HG03460 (cell line): Measurements from ENCODE around the gene GAB3.

Experiments
- ATAC-seq: cut with Tn5 transposase; IDR thresholded peaks from one replicate; pipeline ENCODE4 v1.9.1; 2021; ENCODE audit not compliant: unreplicated experiment

Gene GAB3

DNA sequence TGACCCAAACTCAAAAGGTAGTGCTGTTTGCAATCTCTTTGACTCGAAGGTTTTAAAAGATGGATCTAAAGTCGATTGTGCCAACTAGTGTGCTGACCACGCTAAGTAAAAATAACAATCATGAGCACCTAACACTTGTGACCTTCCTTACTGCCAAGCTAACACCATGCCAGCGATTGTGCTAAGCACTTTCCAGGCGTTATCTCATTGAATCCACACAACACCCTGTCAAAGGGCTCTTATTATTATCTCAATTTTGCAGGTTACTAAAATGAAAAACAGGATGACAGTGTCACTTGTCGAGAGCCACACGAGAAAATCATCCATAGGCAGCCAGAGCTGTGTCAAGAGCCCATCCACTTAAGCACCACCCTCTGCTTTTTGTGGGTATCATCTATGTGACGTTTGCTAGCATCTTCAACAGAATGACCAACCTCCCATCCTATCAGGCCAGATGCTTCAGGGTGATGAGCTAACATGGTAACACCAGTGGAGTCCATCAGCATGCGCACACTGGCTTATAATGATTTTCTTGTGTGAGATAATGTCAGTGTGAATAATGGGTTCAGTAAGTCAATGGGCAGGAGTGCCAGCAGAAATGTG is 893 bp upstream of the GAB3 start:
- ATAC-seq: no peak

DNA sequence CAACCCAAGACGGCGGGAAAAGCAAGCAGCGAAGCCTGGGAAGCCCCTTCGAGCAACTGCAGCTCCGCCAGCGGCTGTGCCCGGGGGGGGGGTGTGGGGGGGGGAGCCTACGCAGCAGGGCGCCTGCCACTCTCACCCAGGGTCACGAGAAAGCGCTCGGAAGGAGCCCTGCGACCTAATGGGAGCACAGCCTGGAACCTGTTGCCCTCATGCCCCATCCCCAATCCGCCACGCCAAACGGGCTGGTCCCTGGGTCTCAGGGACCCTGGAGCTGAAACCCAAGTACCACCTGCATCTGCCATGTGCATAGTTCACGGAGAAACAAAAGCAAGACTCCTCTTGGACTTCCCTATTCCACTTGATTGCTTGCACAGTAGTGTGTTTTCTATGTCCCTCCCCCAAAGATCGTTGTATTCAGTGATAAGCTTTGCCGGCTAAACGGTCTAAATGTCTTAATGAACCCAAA is 359 bp upstream of the GAB3 start:
- ATAC-seq: no peak

DNA sequence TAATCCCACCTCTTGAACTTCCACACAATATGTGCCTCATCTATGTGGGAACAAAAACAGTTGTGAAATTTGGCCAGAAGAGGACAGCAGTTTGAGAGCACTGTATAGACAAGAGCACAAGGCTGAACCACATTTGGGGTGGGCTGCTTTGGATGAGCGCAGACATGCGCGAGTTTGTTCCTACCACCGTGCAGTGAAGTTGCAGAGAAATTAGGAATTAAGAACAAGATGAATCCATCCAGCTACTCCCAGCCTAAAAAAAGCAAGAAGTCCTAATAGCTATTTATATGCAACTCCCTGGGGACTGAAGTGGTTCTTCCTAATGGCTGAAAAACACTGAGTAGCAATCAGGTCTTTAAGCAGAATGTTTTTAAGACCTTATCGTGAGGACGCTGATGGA is 1.0 kb downstream of the GAB3 start:
- no peak for ATAC-seq

DNA sequence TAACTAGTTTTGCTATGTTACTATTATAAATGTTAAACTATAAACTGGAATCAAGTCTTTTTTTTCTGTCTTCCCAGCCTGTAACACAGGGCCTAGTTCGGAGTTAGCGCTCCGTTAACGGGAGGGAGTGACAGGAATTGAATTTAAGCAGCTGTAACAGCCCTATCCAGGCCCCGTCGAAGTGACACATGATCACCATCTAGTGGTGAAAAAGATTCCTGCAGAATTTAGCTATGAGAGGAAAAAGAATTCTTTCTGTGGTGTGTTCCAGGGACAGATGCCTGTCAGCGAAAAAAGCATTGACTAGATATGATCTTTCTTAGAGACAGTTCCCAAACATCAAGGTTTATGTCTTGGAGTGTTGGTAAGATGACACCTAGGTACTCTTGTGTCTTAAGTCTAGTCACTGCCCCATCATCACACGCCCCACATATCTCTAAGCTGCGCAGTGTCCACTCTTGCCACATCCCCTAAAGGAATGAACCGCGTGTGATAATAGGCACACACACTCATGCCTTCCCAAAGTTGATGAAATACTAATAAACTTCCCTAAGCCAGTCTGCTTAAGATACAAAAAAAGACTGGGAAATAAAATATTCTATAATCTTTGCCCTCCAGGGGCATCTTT is 2.1 kb downstream of the GAB3 start:
- no peak for ATAC-seq

DNA sequence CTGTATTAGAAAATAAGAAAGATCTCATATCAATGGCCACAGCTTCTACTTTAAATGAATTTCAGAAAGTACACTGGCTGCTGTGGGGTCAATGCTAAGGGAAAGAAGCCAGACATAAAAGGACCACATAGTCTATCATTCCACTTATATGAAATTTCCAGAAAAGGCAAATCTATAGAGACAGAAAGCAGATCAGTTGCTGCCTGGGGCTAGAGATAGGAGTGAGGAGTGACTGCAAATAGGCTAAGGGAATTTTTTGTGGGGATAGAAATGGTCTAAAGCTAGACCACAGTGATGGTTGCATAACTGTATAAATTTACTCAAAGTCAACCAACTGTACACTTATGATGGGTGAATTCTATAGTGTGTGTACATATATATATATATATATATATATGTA is 8.3 kb downstream of the GAB3 start:
- ATAC-seq: no peak

DNA sequence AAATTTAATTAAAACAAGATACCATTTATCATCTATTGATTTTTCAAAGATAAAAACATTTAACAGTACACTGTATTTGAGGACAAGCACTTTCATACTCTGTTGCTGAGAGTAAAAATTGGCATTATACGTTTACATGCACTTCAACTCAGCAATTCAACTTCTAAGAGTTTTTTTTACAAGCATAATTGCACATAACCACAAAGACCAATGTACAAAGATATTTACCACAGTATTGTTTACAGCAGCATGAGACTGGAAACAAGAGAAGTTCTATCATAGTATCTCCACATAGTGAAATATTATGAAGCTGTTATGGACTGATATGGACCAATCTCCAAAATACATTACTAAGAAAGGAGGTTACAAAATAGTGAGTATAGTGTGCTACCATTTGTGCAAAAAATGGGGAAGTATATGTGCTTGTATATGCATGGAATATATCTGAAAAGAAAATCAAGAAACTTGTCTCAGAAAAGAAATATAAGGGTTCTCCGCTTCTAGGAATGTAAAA is 10.9 kb downstream of the GAB3 start:
- no peak for ATAC-seq

DNA sequence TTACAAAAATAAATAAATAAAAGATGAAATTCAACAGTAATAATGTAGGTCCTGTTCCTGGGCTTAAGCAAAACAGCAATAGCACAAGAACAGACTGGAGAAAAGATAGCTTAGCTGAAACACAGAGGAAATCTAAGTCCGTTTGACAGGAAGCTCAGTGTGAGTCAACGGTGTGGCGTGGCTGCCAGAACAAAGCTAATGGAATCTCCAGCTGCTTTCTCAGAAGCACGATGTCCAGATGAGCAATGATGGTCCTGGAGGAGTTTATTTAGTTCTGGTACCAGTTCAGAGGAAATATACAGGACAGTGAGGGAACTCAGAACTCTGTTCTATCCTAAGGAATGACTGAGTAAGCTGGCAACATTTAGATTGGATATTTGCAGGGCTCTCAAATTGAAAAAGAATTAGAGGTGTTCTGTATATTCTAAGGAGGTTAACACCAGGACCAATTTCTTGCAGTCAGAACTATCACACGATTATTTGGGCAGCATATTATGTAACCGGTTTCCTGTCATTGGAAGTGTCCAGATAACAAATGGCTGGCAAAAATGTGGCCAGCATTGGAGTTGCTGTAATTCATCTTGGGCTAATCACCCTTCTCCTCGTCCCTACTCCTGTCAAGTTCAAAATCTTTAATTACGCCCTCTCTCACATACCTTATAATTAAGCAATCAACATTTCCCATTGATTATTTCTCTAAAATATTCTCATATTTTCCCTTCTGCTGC is 12.7 kb downstream of the GAB3 start:
- no peak for ATAC-seq

DNA sequence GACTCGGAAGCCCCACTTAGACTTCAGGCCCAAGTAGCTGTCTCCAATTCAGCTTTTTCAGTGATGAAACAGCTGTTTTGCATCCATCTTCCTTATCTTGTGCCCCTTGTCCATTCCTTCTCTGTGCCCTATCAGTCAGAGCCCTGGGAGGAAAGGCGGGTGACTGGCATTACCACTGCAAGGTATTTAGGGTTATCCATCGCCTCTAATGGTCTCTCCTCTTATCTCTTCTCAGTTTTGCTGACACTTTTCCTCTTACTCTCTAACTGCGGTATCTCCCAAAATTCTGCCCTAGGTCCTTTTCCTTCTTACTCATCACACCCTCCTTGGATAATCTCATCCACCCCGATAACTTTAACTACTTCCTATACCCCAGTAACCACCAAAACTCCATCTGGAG is 13.7 kb downstream of the GAB3 start:
- ATAC-seq: no peak

DNA sequence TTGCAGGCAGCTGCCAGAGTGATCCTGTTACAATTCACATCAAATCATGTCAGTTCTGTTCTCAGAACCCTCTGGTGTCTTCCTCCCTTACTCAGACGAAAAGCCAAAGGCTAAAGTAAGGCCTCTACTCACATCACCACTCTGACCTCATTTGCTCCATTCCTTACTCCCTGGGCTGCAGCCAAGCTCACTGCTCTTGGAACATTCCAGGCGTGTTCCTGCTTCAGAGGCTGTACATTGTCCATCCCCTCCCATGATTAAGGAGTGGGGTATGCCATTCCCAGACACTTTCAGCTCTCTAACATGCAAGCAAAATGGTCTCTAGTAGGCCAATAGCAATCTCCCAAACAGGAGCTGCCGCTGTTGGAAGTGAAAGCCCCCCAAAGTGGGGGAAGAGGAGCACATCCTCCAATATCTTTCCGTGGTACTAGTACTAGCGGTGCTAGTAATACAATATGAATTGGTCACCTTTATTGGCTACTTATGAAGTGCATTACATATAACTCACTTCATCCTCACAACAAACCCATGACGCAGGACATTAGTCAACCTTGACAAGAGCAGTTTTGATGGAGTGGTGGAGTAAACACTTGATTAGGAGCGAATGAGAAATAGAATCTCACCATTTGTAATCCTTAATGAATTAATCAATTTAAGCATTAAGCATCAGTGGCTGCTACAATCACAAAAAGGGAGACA is 15.0 kb downstream of the GAB3 start:
- ATAC-seq: no peak

DNA sequence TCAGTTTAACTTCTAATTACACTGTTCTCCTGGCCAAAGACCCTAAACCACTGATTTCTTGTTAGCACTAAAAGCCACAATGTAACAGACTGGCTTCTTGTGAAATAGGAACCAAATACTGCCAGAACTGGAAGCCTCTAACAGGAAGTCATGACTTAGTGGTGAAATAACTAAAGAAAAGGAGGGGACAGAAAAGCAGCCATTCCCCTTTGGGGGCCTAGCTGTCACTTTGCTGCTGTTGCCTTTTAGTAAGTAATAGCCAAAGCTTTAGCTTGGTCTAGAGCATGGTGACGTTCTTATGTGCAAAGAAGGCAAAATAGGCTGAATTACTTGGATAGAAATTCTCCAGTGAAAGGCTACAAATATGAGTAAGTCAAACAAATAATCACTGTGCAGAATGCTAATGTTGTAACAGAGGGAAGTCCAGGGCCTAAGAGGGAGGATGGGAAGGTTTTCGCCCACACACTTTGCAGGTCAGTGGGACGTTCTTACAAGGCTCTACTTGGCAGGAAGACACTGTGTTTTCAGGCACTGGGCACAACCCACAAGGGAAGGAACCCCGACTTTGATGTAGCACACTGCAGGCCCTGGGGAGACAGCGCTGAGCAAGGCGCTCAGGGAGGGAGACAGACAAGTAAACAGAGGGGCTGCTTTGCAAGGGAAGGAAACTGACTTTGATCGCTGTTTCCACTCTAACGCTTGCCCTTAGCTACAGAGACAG is 16.7 kb downstream of the GAB3 start:
- no peak for ATAC-seq

DNA sequence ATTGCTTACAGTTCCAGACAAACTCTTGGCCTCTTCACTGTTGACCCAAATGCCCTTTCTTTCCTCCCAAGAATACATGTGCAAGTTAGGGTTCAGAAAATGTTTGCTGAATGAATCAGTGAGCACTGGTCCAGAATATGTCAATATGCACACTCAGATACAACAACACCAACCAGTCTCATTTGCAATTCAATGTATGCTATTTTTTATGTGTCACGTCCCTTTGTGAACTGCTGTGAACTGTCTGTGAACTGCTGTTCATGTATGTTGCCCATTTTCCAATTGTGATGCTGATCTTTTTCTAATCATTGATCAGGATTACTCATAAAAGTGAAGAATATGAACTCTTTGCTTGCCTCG is 17.8 kb downstream of the GAB3 start:
- no peak for ATAC-seq

DNA sequence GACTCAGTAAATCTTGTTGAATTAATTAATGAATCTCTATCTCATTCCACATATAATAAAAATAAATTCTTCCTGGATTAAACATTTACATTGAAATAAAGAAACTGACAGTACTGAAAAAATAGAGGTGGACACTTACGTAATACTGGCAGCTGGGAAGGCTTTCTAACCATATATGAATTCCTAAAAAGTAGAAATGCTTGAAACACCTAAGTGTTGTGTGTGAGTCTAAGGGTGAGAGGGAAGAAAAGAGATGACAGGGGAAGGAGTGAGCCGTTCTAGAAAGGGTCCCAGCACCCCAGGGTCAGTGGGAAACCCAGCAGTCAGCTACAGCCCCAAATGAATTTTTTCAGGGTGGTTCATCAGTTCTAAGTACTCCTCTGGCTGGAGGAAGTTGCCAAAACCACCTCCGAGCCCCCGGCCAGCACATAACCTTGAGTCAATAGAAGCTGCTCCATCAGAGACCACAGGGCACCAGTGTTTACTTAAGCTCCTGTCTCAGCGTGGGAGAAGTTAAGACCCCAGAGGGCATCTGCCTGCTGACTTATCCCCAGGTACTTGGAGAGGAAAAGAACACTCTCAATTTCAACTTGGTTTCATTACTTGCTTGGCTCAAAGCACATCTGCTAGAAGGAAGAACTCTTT is 18.3 kb downstream of the GAB3 start:
- no peak for ATAC-seq

DNA sequence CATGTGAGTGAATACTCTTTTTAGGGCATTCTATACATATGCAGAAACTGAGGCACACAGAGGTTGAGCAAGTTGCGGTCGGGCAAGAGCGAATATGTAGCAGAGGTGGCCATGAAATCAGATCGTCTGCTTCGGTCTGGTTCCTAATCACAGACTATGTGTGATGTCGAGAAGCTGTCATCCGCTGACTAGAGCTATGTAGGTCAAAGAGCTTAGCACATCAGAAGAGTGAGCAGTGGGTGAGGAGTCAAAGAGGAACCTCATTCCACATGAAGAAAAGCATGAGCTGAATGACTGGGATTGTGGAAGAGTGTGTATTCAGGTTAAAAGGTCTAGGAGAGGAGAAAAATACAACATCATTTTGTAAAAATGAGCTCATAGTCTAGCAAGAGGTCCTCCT is 19.0 kb downstream of the GAB3 start:
- ATAC-seq: no peak

DNA sequence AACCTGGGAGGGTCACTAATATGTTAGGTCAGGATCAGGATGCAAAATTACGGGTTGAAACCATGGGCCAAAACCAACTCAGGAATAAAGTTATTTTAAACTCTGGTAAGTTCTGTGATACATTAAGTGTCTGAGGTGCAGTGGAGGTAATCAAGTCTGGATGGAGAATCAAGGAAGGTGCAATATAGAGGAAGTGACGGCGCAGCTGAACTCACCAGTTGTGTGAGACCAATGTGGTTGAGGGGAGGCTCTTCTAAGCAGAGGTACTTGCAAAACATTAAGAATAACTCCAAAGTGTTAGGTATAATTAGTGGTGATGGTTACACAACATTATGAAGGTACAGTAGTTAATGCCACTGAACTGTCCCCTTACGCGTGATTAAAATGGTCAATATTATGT is 19.7 kb downstream of the GAB3 start:
- ATAC-seq: no peak

DNA sequence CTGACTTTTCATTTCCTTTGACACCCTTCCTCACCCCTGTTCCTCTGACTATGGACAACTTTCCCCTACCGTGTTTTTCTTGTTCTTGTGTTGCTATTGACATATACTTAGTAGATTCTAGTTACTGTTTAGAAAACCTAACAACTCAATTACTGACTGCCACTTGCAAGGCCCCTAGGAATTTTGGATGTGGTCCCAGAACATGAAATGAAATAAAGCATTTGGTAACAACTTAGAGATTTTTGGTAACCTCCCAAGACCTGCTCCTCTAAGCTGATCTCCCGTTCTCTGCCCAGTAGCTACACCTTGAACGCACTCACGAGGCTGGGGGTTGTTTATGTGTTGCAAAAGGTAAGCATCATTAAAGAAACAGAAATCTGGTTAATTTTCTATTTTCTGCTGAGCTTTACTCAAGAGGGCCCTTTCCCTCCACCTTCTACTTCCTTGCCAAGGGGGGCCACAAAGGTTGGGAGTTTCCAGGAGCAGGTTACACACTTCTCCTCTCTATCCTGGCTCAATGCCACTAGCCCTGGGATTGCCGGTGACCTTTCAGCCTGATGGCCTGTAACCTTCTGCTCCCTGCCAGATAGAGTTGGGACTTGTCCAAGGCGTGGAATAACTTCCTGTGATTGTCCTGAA is 20.5 kb downstream of the GAB3 start:
- no peak for ATAC-seq

DNA sequence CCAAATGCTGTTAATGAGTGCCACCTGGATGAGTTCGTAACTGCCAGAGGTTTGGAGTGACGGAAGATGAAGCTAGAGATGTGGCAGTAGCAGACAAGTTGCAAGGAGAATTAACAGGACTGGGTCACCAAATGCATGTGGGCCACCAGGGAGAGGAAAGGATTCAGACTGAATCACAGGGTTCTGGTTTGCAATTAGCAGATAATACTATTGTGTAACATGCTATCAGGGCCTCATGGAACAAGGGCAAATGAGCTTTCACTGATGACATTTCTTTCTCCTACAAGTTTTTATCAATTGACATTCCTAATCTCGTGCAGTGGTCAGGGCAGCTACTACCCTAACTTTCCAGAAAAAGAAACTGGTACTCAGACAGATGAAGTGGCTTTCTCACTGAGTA is 21.4 kb downstream of the GAB3 start:
- no peak for ATAC-seq

DNA sequence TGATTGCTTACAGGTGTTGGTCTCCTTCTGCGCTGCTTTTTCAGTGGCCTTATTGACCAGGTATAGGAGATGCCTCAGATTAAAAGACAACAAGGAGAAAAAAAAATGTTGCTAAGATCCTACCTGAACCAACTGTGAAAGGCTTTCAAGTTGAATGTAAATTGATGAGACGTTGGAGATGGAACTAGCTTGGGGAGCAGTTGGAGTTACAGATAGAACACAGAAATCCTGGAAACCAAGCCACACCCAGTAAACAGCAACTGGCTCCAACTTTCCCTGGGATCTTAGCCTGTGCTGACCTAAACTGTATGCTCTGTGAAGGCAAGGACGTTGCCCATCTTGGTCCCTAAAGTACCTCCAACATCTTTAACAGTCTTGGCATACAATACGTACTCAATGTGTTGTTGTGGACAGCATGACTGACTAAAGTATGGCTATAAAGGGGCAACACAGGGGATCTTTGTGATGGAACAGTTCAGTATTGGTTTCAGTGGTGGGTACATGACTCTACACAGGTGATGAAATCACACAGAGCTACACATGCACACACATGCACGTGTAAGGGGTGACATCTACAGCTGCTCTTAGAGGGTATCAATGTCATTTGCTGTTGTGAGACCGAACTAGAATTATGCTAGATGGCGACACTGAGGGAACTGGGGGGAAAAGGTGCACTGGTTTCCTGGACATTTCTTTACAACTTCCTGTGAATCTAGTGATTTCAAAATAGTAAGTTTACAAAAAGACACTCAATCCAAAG is 22.3 kb downstream of the GAB3 start:
- ATAC-seq: no peak

DNA sequence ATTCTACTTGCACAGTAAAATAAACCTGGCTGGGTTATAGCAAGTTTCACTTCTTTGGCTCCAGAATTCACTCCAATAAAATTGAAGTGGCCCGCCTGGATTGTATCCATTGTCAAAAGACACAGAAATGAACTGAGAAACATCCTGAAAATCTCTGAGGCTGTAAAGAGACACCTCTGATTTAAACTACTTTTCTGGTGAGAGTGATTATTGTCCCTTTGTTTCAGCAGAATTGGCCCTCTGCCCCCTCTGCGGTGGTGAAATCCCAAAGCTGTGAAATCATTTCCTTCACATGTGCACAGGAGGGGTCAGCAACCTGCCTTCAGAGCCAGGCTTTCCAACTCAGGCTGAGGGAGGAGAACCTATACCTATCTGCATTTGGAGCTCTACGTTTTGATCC is 23.0 kb downstream of the GAB3 start:
- no peak for ATAC-seq

DNA sequence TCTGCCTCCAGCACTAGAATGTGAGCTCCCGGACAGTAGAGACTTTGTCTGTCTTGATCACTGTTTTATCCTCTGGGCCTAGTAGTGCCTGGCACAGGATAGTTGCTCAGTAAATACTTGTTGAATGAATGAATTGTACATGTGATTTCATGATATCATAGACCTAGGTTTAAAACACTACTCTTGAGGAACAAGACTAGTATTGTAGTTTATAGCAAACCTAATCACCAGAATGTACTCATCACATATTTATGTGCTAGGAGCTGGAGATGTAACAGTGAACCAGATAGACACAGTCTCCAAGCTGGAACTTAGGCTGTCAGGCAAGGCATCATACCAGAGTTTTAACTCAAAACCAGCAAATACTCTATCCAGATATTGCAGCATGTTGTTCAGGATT is 23.5 kb downstream of the GAB3 start:
- ATAC-seq: no peak
